PC-9 (cell line): ENCODE measurements around the gene MBNL2.

Experiments
- CTCF ChIP-seq: fragments of 200-600 bp; sonication (generic); conservative IDR thresholded peaks from 2 replicates; pipeline ENCODE4 v1.6.1; 2017; ENCODE audit warnings: mixed run types, antibody characterized with exemption, mild to moderate bottlenecking, moderate library complexity
- EZH2 ChIP-seq: fragments of 200-600 bp; sonication (generic); IDR thresholded peaks from 2 replicates; pipeline ENCODE4 v1.8.0; 2017; ENCODE audit warnings: antibody characterized with exemption, low read depth

- TF ChIP-seq CTCF, result no peak
- no peak for TF ChIP-seq EZH2
Measured at GRCh38 chr13:97223037-97223710, 1.0 kb downstream of the MBNL2 start.
